ENCODE results near the gene OR7G1.
A peak's percentile ranks its signal among the peaks of the same experiment; 100 is the strongest.

OR7G1 gene, protein sequence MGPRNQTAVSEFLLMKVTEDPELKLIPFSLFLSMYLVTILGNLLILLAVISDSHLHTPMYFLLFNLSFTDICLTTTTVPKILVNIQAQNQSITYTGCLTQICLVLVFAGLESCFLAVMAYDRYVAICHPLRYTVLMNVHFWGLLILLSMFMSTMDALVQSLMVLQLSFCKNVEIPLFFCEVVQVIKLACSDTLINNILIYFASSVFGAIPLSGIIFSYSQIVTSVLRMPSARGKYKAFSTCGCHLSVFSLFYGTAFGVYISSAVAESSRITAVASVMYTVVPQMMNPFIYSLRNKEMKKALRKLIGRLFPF

DNA sequence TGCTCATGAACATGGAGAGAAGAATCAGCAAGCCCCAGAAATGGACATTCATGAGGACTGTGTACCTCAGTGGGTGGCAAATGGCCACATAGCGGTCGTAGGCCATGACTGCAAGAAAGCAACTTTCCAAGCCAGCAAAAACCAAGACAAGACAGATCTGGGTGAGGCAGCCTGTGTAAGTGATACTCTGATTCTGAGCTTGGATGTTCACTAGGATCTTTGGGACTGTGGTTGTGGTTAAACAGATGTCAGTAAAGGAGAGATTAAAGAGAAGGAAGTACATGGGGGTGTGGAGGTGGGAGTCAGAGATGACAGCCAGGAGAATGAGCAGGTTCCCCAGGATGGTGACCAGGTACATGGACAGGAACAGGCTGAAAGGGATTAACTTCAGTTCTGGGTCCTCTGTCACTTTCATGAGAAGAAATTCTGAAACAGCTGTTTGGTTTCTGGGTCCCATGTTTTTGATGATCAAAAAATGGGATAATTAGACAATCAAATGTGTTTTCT is at the start of gene OR7G1:
OR7G1 (minus strand) TSS at position 457 of the 507 bp plus-strand sequence; CDS start at position 457, 0 bp downstream.
- no peak for DNase-seq (ENCODE audit: low spot score)

- DNase-seq (ENCODE audit: low spot score), result no peak
Measured at GRCh38 chr19:9165261-9165660, 49.7 kb upstream of the OR7G1 start.

- DNase-seq (ENCODE audit: low spot score), result no peak
Measured at GRCh38 chr19:9161427-9161826, 45.9 kb upstream of the OR7G1 start.

DNA sequence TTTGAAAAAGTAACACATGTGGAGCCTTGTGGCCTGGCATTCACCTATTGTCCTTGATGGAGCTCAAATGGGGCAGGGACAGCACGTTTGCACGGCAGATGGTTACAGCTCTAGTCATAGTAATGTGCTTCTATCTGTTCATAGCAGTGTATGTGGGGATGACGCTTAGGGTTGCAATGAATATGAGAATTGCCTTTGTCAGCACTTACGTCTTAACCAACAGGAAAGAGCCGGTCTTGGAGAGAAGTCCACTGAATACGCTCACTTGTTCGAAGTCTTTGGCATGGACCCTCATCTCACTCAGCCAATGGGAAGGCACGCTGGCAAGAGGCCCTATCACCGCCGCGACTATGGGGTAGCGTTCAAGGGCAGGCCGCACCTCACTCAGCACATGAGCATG is 44.3 kb upstream of the OR7G1 start:
- no peak for DNase-seq (ENCODE audit: low spot score)

DNA sequence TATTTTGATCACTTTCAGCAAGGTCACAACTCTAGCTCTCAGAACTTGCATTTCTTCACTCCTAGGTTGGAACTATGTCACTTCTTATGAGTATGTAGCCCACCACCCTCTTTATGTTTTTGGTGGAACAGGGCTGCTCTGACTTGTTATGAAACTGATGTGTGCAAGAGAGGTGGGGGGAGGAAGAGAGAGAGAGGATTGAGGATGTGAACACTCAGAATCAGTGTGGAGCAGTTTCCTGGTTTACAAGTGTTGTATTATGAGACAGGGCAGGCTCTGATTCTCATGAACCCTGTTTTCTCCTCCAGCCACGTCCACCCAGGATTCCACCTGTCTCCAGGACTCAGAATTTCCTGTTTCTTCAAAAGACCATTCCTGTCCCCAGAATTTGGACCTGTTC is 40.7 kb upstream of the OR7G1 start:
- DNase-seq (ENCODE audit: low spot score), result no peak

DNA sequence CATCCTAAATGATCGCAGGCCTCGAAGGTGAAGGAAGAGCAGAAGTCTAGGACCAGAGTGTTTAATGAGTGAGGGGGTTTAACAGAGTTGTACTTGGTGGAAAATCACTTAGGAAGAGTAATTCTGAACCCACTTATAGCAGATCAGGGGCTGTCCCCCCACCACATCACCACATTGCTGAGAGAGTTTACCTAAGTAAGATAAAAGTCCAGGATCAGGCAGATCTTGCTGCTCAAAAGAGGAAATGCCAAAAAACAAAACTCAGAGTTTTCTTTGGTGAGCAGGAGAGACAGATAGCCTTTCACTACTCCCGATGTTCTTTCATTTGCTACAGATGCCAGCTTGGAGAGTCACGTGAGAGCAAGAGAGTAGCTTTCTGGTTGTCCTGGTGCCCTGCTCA is 40.0 kb upstream of the OR7G1 start:
- DNase-seq (ENCODE audit: low spot score), result no peak

DNA sequence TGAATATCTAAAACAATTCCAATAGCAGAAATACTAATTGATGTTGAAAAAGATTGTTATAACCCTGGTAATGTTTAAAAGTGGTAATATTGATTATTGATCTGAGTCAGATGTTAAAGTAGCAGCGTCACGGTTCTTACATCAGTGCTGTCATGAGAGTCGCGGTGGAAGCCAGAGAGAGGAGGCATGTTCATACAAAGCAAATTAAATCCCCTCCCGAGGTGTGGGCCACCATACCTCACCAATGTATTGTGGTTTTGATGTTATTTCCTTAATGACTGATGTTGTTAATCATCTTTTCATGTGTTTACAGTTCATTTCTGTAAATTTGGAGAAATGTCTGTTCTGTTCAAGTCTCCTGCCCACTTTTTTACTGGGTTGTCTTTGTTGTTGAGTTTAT is 35.8 kb upstream of the OR7G1 start:
- DNase-seq (ENCODE audit: low spot score), result no peak

DNA sequence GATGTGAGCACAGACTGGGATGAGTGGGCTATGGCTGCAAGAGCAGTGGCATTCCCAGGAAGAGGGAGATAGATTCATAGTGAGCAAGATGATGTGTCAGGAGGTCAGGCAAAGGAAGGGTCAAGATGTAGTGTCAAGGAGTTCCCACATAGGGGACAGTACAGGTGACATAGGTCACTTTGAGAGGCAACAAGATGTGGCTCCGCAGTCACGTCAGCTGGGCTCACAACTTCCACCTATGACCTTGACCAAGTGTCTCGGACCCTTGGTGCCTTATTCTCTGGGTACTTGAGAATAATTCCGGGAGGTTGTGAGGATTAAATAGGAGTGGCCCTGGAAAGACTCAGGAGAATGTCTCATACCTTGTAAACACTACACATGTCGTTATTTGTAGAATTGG is 35.1 kb upstream of the OR7G1 start:
- no peak for DNase-seq (ENCODE audit: low spot score)

DNA sequence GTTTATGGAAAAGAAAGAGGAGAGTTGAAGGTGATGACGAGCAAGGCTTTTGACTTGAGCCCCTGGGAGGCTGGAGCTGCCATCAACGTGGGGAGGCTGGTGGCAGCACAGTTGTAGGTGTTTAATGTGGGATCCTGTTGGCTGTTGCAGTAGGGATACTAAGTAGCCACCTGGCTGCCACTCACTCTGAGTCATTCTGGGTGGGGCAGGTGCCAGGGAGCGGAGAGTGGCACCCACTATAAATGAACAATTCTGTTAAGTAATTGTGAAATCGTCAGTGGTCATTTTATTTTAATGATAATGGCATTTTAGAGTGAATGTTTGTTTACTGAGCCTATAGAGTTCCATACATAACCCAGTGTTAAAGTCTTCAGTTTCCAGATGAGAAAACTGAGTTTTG is 34.4 kb upstream of the OR7G1 start:
- no peak for DNase-seq (ENCODE audit: low spot score)

- DNase-seq (ENCODE audit: low spot score), result no peak
Measured at GRCh38 chr19:9148697-9149096, 33.1 kb upstream of the OR7G1 start.

DNA sequence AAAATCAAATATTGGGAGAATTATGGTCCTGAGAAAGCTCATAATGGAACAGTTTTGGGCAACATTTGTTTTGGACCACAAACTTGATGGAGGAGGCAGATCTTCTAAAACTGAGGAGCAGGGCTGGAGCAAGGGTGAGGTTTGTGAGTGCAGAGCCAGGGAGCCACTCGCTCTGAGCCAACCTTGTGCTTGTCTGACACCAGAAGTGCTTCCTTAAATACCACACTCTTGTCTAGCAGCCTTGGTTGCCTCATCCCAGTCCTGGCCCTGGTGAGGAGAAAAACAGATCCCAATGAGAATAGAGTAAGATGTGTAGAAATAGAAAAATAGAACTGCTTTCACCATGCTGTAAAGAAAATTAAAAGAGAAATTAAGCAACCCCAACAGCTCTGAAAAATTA is 31.3 kb upstream of the OR7G1 start:
- DNase-seq (ENCODE audit: low spot score), result no peak

DNA sequence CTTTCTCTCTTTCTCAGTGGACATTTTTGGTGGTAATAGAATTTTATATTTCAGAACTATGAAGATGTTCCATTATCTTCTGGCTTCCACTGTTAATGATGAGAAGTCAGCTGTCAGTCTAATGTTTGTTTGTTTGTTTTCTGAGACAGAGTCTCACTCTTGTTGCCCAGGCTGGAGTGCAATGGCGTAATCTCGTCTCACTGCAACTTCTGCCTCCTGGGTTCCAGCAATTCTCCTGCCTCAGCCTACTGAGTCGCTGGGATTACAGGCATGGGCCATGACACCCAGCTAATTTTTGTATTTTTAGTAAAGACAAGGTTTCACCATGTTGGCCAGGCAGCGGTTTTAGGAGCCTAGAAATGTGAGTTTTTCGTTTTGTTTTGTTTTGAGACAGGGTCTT is 29.4 kb upstream of the OR7G1 start:
- no peak for DNase-seq (ENCODE audit: low spot score)

DNA sequence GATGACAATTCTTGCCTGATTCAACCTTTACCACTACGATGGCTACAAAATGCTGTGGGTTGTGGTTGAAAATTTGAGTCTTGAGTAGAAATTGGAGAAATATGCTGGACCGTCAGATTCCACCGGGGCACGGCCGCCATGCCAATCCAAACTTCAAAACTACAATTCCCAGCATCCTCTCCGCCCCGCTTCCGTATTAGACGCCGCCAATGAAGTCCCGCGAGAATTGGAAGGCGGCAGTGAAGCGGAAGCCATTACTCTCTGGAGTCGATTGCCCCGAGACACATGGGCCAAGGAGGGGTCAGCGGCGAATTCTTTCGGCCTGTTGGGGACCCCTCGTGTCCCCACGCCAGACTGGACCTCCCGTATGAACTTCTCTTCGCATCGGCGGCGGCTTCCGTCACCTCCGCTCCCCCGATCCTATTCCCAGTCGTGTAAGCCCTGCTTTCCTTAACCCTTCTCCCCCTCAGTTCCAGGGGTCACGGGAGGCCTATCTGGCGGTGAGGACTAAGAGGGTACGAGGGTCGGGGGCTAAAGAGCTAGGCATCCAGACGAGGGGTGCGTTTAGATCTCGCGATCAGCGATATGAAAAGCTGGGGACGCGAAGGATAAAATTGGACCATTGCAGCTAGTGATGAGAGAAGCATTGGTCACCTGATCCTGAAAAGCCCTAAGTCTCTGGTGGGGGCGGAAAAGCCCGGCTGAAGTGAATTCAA is 24.8 kb upstream of the OR7G1 start, which contains the start of gene ZNF317:
ZNF317 (plus strand) TSS at position 239 of the 716 bp plus-strand sequence. CDS start 15,620 bp downstream, outside the sequence.
- peak; percentile 90 for DNase-seq (ENCODE audit: low spot score)

DNA sequence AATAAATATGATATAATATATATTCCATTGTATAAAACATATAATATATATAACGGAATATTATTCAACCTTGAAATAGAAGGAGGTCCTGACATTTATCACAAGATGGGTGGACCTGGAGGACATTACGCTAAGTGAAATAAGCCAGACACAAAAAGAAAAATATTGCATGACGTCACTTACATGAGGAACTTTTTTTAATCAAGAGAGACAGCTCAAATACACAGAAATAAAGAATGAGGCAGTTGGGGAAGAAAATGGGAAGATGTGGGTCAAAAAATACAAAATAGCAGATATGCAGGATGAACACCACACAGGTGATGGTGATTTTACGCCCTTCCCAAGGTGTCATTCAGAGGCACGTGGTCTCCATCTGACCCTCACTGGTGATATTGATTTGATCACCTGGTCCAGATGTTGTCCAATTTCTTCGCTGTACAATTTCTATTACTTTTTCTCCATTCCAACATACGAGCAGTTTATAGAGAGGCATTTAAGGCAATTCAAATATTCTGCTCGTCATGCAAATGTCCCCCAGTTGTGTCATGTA is 24.1 kb upstream of the OR7G1 start:
- no peak for DNase-seq (ENCODE audit: low spot score)

DNA sequence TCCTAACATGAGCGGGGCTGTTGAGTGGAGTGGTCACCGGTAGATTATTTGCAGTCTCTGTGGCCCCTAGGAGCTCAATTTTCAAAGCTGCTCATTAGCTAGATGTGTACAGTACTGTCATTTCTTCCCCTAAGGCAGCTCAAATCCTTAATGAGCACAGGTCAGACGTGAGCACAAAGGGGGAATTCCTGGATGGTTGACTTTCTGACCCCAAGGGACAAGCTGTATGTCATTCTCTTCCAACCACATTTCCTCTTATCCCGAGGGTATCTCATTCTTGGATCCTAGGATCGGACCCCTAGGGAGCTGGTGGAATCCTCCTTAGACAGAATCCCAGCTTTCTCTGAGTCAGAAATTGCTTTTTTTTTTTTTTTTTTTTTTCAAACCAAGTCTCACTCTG is 16.9 kb upstream of the OR7G1 start:
- DNase-seq (ENCODE audit: low spot score), result no peak

DNA sequence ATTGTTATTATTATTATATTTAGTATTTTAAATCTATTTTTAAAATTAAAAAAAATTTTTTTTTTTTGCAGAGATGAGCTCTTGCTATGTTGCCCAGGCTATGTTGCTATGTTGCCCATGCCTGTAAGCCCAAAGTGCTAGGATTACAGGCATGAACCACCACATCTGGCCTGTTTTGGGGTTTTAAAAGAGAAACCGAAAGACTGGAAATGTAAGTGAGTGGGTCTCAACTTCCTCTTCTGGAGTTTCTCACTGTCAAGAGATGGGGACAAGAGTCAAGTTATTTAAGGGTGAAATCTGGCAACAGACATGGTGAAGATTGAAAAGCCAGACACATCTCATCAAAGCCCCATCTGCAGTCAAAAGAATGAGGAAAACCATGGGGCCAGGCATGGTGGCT is 15.4 kb upstream of the OR7G1 start:
- no peak for DNase-seq (ENCODE audit: low spot score)

DNA sequence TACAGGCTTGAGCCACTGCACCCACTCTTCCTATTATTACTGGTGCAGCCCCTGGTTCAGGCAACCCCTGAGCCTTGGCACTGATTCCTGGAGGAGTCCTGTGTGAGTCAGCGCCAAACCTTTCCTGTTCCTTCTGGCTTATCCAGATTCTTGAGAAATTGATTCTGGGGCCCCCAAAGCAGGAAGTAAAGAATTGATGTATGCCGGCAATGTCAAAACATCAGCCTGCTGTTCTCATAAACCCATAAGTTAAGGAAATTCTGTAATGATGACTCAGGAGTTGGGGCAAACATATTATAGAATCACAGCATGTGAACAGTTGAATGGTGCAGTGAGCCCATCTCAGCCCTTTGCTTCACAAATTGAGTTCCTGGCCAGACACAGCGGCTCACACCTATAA is 12.6 kb upstream of the OR7G1 start:
- no peak for DNase-seq (ENCODE audit: low spot score)

DNA sequence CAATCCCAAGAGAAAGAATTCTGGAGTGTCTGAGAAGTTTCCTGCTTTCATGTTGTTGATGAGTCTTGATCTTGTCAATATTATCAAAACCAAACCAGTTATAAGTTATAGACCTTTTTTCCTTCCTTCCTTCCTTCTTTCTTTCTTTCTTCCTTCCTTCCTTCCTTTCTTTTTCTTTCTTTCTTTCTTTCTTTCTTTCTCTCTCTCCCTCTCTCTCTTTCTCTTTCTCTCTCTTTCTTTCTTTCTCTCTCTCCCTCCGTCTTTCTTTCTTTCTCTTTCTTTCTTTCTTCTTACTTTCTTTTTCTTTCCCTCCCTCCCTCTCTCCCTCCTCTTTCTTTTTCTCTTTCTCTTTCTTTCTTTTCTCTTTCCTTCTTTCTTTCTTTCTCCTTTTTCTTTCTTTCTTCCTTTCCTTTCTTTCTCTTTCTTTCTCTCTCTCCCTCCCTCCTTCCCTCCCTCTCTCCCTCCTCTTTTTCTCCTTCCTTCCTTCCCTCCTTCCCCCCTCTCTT is 11.4 kb upstream of the OR7G1 start, which contains the start of gene OR7G3:
OR7G3 (minus strand) TSS at position 51 of the 506 bp plus-strand sequence; CDS start at position 51, 0 bp downstream.
- no peak for DNase-seq (ENCODE audit: low spot score)

GRCh38 chr19:9116547-9116946 is 984 bp upstream of the OR7G1 start:
- no peak for DNase-seq (ENCODE audit: low spot score)

- no peak for DNase-seq (ENCODE audit: low spot score)
Measured at GRCh38 chr19:9109959-9110358, 5.6 kb downstream of the OR7G1 start.

DNA sequence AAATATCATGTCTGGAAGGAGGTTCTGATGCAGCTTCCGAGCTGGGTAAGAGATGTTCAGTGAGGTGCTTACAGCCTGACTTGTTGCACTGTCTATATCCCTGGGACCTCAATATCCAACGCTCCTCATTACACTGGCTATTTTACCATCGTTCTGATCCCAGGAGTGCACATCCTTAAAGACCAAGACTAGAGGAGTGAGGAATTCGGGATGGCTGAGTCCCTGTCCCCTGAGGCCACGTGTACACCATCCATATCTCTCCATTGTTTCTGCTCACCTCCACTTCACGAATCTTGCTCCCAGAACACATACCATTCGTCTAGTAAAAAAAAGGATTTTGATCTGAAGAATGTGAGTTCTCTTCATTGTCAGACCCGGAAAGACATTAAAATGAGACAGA is 8.2 kb downstream of the OR7G1 start, which contains the start of gene OR7G2:
OR7G2 (minus strand) TSS at position 101 of the 400 bp plus-strand sequence. CDS start 4,232 bp downstream, outside the sequence.
- no peak for DNase-seq (ENCODE audit: low spot score)

GRCh38 chr19:9086761-9087160 is 28.8 kb downstream of the OR7G1 start, which contains the start of gene OR1M1:
OR1M1 (plus strand) TSS chr19:9087061; CDS start chr19:9093245, 6,184 bp downstream.
- DNase-seq (ENCODE audit: low spot score), result no peak

Measured in COLO829 (cell line).